HS-5 (cell line): ENCODE results near the gene DHX8.

ENCODE experiments used
- DNase-seq: peaks from one replicate; pipeline ENCODE4 v3.0.0-alpha.2; 2012; ENCODE audit warnings: low read depth

Gene DHX8

GRCh38 chr17:43547659-43548256 lies 64.0 kb downstream of the DHX8 start:
- no peak for DNase-seq

- DNase-seq: no peak
Measured at GRCh38 chr17:43548689-43549379, 65.1 kb downstream of the DHX8 start.

GRCh38 chr17:43549496-43549895 lies 65.7 kb downstream of the DHX8 start:
- no peak for DNase-seq

GRCh38 chr17:43550754-43551153 lies 67.0 kb downstream of the DHX8 start:
- no peak for DNase-seq

DNA sequence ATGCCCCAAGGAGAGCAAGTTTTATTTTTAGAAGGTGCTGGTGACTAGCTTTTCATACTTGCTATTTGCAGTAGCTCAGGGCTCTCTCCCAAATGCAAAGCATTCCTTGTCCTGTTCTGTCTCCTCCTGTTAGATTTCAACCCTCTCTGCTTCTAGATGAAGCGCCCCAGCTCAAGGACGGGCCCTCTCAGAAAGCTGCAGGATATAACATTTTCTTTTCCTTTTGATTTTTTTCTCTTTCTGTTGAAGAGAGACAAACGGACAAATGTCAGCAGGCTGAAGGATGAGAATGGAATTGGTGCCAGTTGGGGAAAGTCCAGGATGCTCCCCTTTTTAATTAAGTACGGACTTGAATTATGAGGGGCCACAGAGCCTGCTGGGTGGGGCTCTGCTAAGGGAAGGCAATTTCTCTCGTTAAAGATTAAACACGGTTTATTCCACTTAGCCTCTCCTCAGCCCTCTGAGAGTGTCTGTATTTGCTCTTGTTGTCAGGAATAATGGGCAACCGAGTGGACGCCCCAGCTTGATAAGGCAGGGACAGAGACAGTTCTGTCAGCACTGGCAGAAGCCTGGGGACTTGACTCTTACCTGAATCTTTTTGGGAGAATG lies 68.6 kb downstream of the DHX8 start:
- no peak for DNase-seq

- DNase-seq: no peak
Measured at GRCh38 chr17:43553573-43553972, 69.8 kb downstream of the DHX8 start.

DNA sequence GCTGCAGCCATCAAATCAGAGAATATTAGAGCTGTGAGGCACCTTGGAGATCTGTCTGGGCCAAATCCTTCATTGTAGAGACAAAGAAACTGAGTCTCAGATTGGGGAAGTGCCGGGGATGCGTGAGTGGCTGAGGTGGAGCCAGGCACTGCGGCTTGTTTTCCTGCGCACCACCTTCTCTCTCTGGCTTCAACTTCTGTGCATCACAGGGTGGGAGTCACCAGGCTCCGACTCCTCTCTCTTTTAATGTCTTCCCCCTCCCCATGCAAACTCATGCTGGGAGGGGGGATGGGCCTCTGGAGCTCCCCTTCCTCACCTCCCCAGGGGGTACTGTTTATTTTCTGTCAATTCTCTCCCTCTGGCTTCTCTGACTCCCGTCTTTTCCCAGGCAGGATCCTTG lies 71.1 kb downstream of the DHX8 start:
- no peak for DNase-seq

DNA sequence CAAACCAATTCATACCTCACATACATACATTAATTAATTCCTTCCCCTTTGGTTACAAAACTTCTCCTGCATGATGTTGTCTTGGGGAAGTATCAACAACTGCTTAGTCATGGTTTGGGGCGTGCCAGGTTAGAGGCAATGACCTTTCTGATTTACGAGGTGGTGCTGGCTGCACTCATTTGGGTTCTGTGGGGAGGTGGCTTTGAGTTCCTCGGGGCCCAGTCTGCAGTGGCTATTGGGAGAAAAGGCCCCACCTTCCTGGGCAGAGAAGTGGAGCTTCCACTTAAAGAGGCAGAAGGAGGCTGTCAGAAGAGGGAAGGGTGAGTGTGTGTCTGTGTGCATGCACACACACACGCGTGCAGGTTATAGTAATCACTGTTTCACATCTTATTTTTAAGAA lies 72.5 kb downstream of the DHX8 start:
- no peak for DNase-seq

DNA sequence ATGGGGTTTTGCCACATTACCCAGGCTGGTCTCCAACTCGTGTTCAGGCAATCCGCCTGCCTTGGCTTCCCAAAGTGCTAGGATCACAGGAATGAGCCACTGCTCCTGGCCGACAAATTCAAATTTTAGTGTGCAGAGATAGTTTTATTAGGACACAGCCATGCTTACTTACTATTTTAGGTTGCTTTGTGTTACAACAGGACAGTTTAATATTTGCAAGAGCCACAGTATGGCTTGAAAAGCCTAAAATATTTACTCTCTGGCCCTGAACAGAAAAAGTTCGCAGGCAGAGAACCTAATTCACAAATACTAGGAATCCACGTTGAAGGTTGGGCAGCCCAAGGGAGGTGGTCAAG lies 75.0 kb downstream of the DHX8 start:
- no peak for DNase-seq

- no peak for DNase-seq
Measured at GRCh38 chr17:43559161-43559816, 75.5 kb downstream of the DHX8 start.

- no peak for DNase-seq
Measured at GRCh38 chr17:43560461-43561427, 77.0 kb downstream of the DHX8 start.

DNA sequence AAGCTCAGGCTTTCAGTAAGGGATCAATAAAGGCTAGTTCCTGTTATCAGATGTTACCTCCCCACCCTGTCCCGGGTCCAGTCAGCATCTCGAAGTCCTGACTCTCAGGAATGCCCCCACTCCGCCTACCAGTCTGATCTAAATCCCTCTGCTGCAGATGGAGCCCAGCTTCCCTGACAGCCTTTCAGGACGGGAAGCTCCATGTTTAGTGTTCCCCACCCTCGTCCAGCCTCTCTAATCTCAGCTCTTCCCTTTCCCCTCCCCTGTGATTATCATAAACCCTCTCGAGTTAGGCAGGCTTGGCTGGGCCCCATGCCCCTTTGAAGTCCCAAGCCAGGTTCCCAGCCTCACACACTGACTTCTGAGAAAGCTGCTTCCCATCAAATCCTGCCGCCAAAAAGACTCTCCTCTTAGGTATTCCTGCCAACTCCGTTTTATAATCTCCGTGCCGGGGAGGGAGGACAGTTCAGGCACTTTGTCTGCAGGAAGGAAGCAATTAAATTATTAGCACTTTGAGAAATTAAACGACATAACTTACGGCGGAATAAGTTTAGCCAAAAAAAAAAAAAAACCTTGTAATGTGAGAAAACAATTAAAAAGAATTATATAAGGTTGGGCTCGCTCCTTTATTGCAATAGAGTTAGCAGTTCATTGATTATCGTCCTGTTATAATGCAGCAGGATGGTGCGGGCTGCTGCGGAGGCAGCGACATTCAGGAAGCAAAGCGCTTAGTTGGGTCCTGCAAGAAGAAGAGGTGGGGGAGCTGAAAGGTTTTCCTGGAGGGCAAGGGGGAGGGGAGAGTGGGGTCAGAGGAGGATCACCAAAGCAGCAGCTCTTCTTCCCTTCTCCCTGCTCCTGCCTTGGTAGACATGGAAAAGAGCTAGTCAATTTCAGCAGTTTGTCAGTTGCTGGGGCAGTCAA lies 79.2 kb downstream of the DHX8 start:
- DNase-seq: no peak

DNA sequence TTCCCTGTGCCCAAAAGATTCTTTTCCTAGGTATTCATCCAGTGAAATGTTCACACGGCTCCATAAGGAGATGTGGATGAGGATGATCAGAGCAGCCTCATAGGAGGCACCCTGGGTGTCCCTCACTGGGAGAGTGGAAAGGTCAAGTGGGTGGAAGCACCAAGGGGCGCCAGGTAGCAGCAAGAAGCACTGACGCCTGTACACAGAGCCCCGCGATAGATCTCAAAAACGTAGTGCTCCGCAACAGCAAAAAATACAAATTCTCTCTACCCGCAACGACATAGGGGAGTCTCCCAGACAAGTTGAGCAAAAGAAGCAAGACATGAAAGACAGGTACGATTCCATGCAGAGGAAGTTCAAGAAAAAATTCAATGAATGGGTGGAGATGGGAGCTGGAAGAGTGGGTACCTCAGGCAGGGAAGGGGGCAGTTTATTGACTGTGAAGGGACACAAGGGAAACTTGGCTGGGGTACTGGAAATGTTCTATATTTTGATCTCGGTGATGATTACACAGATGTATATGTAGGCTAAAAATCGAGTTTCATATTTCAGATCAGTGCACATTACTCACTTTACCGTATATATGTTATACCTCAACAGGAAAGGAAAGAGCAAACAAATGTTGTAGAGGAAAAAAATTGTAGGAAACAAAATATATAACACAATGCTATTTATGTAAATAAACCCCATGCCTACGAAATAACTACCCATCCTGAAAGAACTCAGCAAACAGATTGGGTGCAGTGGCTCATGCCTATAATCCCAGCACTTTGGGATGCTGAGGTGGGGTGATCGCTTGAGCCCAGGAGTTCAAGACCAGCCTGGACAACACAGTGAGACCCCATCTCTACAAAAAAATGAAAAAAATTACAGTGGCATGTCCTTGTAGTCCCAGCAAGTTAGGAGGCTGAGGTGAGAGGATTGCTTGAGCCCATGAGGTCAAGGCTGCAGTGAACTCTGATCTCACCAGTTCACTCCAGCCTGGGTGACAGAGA lies 80.1 kb downstream of the DHX8 start:
- DNase-seq: no peak

DNA sequence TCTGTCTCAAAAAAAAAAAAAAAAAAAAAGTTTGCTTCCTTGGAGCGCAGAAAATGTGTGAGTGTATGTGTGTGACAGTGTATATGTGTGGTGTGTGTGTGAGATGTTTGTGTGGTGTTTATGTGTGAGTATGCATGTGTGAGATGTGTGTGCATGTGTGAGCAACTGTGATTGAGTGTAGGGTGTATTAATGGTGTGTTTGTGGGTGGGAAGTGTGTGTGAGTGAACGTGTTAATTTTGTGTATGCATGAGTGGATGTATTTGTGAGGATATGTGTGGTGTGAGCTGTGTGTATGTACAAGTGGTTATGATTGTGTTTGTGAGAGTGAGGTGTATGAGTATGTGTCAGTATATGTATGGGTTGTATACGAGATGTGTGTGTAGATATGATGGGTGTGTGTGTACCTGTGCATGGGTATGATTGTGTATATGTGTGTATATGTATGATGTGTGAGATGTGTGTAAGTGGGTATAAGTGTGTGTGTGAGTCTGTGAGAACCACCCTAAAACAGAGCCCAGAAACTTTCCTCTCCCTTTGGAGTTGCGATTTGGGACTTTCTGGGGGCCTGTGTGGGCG lies 84.8 kb downstream of the DHX8 start:
- no peak for DNase-seq

- peak; percentile 75 for DNase-seq
Measured at GRCh38 chr17:43570518-43570928, 86.7 kb downstream of the DHX8 start.

DNA sequence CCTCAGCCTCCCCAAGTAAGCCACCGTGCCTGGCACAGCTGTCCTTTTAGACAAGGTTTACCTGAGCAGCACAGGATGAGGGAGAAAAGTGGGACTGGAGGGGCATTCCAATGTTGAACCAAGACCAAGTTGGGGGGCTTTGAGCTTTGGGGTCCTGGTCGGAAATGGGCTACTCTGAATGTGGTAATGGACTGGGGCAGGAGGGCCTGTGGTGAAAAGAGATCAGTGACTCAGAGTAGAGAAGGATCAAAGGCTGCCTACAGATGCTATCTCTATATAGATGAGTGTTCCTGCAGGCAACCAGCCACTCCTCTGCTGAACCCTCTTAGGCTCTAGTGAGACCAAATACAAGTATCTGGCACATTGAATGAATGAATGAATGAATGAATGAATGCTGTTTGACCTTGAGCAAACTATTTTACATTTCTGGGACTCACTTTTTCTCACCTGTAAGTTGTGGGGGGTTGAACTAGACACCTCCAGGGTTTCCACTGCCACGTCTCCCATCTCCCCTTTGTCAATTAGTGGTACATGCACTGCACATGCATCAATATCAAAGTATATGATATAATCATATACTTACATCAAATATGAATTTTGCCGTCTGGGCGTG lies 88.7 kb downstream of the DHX8 start:
- no peak for DNase-seq

DNA sequence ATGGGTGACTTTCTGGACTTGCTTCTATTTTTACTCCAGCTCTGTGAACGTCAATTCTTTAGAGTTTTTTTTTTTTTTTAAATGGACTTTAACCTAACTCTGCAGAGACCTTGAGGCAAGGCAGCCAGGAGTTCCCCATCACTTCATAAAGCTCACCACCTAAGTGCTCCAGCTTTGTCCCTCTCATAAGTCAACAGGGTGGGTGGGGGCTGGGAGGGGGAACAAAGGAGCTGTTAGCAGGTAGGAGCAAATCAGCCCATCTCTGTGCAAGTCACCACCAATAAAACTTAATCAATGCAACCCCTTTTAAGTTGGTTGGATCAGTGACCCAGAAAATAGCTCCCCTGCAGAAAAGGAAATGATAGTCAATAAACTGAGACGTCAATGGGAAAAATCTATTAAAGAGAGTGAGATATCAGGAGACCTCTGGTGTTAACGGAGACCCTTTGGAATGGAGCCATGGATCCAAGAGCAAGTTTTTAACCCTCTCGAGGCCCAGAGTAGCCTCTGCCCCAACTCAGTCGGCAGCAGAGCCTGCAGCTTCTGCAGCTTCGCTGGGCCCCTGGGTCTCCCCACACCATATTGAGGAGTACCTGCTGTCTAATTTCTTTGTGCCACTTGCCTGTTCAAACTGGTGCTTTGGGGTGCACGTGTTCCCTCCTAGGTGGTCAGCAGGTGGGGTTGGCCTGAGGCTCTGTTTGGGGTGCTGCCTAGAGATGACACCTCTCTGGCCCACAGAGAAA lies 90.0 kb downstream of the DHX8 start:
- DNase-seq: no peak

DNA sequence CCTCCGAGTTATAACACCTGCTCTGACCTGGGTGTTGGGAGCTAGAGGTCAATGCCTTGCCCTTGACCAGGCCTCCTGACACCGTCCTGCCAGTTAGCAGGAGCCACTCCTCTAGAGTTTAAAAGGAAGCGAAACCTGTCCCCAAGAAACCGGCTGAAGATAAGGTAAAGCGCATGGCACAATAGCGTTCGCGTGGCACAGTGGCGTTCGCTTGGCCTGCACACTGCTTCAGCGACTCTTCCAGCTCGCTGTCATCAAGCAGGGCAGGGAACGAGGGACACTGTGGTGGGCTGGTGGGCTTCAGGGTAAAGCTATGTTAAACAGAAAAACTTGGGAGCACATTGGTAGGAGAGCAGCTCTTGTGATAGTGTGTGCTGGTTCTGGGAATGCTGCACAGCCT lies 90.6 kb downstream of the DHX8 start:
- DNase-seq: no peak
